IMR-90 (cell line): ENCODE results near the gene LIPK. TPM values are rescaled to one million over a fixed set of nuclear protein-coding genes. Genes with fewer than 3 reads are reported as not detected.

Experiments
- ATAC-seq: fragments of 200-7000 bp; cut with Tn5 transposase; 2 replicates; pipeline ENCODE4 v1.9.1; 2020; ENCODE audit warnings: low read depth, mild to moderate bottlenecking, moderate library complexity
- BruUV-seq: library from RNA; stranded (reverse); fragments of 400-500 nt; replicated peaks from 2 replicates; lab custom pipeline; 2021; lab: Mats Ljungman, UMichigan
- CTCF ChIA-PET: fragments of 300-600 bp; formaldehyde crosslinking; extraction: SDS; loops from one replicate; lab custom pipeline; 2021; ENCODE audit warnings: antibody characterized with exemption; lab: Yijun Ruan, JAX
- POLR2A ChIA-PET: fragments of 300-600 bp; sonication (Branson Sonifier 250); formaldehyde crosslinking; loops from one replicate; lab custom pipeline; 2022; ENCODE audit warnings: antibody characterized with exemption; ENCODE audit not compliant: unreplicated experiment; lab: Charles Lee
- DNase-seq: peaks from one replicate; pipeline ENCODE4 v3.0.0; 2013
- H2AFZ ChIP-seq: replicated peaks from 2 replicates; pipeline ENCODE3; 2013; ENCODE audit warnings: low read length, mild to moderate bottlenecking; ENCODE audit not compliant: poor library complexity
- H2AK5ac ChIP-seq: 2 replicates; pipeline ENCODE4 v1.6.1; 2013; ENCODE audit warnings: low read depth, low read length, inconsistent platforms
- H2AK9ac ChIP-seq: replicated peaks from 2 replicates; pipeline ENCODE3; 2013; ENCODE audit warnings: mild to moderate bottlenecking, low read depth, low read length, moderate library complexity; ENCODE audit not compliant: poor library complexity
- H2BK120ac ChIP-seq: 2 replicates; pipeline ENCODE4 v1.6.1; 2013; ENCODE audit warnings: low read depth, low read length, inconsistent platforms
- H2BK15ac ChIP-seq: 3 replicates; pipeline ENCODE4 v1.6.1; 2013; ENCODE audit warnings: low read depth, low read length, inconsistent platforms
- H2BK20ac ChIP-seq: 2 replicates; pipeline ENCODE4 v1.6.1; 2013; ENCODE audit warnings: low read depth, mild to moderate bottlenecking, inconsistent platforms, low read length, moderate library complexity
- H2BK5ac ChIP-seq: 2 replicates; pipeline ENCODE4 v1.6.1; 2013; ENCODE audit warnings: mild to moderate bottlenecking, low read depth, low read length, inconsistent platforms; ENCODE audit not compliant: poor library complexity, severe bottlenecking
- H3K14ac ChIP-seq: replicated peaks from 2 replicates; pipeline ENCODE4 v1.6.1; 2013; ENCODE audit warnings: low read depth, low read length, inconsistent platforms
- H3K18ac ChIP-seq: 2 replicates; pipeline ENCODE4 v1.6.1; 2013; ENCODE audit warnings: low read depth, low read length, control low read depth
- H3K23ac ChIP-seq: 2 replicates; pipeline ENCODE4 v1.6.1; 2013; ENCODE audit warnings: low read depth, low read length, inconsistent platforms
- H3K27ac ChIP-seq: 2 replicates; pipeline ENCODE4 v1.5.1; 2013; ENCODE audit warnings: mild to moderate bottlenecking, control low read depth, low read length; ENCODE audit not compliant: insufficient read depth
- H3K27me3 ChIP-seq: 2 replicates; pipeline ENCODE4 v1.6.1; 2013; ENCODE audit warnings: low read length; ENCODE audit not compliant: control insufficient read depth, insufficient read depth
- H3K36me3 ChIP-seq: 2 replicates; pipeline ENCODE4 v1.6.1; 2013; ENCODE audit warnings: low read length, mixed read lengths; ENCODE audit not compliant: control insufficient read depth, insufficient read depth
- H3K4ac ChIP-seq: 2 replicates; pipeline ENCODE4 v1.6.1; 2013; ENCODE audit warnings: low read depth, low read length, inconsistent platforms
- H3K4me1 ChIP-seq: 2 replicates; pipeline ENCODE4 v1.6.1; 2013; ENCODE audit warnings: low read length, mixed read lengths; ENCODE audit not compliant: control insufficient read depth, insufficient read depth
- H3K4me2 ChIP-seq: 2 replicates; pipeline ENCODE4 v1.6.1; 2013; ENCODE audit warnings: low read depth, mild to moderate bottlenecking, control low read depth, low read length, moderate library complexity
- H3K4me3 ChIP-seq: 2 replicates; pipeline ENCODE4 v1.5.1; 2013; ENCODE audit warnings: low read depth, mild to moderate bottlenecking, control low read depth, low read length, moderate library complexity; ENCODE audit not compliant: insufficient read depth
- H3K56ac ChIP-seq: 2 replicates; pipeline ENCODE4 v1.6.1; 2013; ENCODE audit warnings: low read length, inconsistent platforms; ENCODE audit not compliant: insufficient read depth; ENCODE audit errors: extremely low read depth
- H3K79me1 ChIP-seq, 2 experiments: 2 replicates each; pipeline ENCODE4 v1.6.1; 2013; ENCODE audit warnings: low read length in 2 of 2, inconsistent platforms in 1 of 2, low read depth in 1 of 2
- H3K9ac ChIP-seq: 2 replicates; pipeline ENCODE4 v1.6.1; 2013; ENCODE audit warnings: low read depth, low read length, control low read depth
- H3K9me1 ChIP-seq: 2 replicates; pipeline ENCODE4 v1.6.1; 2013; ENCODE audit warnings: low read length, inconsistent platforms; ENCODE audit not compliant: insufficient read depth
- H3K9me3 ChIP-seq: 2 replicates; pipeline ENCODE4 v1.6.1; 2013; ENCODE audit warnings: low read length; ENCODE audit not compliant: control insufficient read depth, insufficient read depth
- H4K20me1 ChIP-seq: 2 replicates; pipeline ENCODE4 v1.6.1; 2013; ENCODE audit warnings: low read length, inconsistent platforms; ENCODE audit not compliant: insufficient read depth
- H4K5ac ChIP-seq: 2 replicates; pipeline ENCODE4 v1.6.1; 2013; ENCODE audit warnings: mild to moderate bottlenecking, low read depth, low read length, control low read depth
- H4K8ac ChIP-seq, 2 experiments: 2 replicates each; pipeline ENCODE4 v1.6.1; 2013; ENCODE audit warnings: low read depth in 2 of 2, low read length in 2 of 2, control low read depth in 1 of 2, inconsistent platforms in 1 of 2
- H4K91ac ChIP-seq: 2 replicates; pipeline ENCODE4 v1.6.1; 2013; ENCODE audit warnings: low read depth, low read length, inconsistent platforms; ENCODE audit not compliant: insufficient read depth
- BHLHE40 ChIP-seq: fragments of 150-350 bp; IDR thresholded peaks from 2 replicates; pipeline ENCODE4 v1.6.1; 2016; ENCODE audit warnings: mild to moderate bottlenecking, low read depth, low read length
- CEBPB ChIP-seq: IDR thresholded peaks from 2 replicates; pipeline ENCODE4 v1.6.1; 2012; ENCODE audit warnings: low read depth, low read length, improper control_type of control experiment
- FOS ChIP-seq: fragments of 150-350 bp; IDR thresholded peaks from 2 replicates; pipeline ENCODE4 v1.6.1; 2016; ENCODE audit warnings: low read depth, low read length
- MAFK ChIP-seq: IDR thresholded peaks from 2 replicates; pipeline ENCODE4 v1.6.1; 2012; ENCODE audit warnings: low read depth, low read length, improper control_type of control experiment
- MAZ ChIP-seq: IDR thresholded peaks from 2 replicates; pipeline ENCODE4 v1.6.1; 2012; ENCODE audit warnings: low read depth, mild to moderate bottlenecking, low read length, improper control_type of control experiment, moderate library complexity, borderline replicate concordance
- MXI1 ChIP-seq: IDR thresholded peaks from 2 replicates; pipeline ENCODE4 v1.6.1; 2012; ENCODE audit warnings: low read depth, mild to moderate bottlenecking, low read length, moderate library complexity, borderline replicate concordance
- NFE2L2 ChIP-seq: fragments of 150-350 bp; IDR thresholded peaks from 2 replicates; pipeline ENCODE4 v1.6.1; 2016; ENCODE audit warnings: low read depth, mild to moderate bottlenecking, low read length
- POLR2A ChIP-seq: IDR thresholded peaks from 2 replicates; pipeline ENCODE4 v1.6.1; 2012; ENCODE audit warnings: mild to moderate bottlenecking, low read depth, low read length
- RAD21 ChIP-seq: IDR thresholded peaks from 2 replicates; pipeline ENCODE4 v1.6.1; 2012; ENCODE audit warnings: low read length, improper control_type of control experiment
- RCOR1 ChIP-seq: IDR thresholded peaks from 2 replicates; pipeline ENCODE4 v1.6.1; 2012; ENCODE audit warnings: mild to moderate bottlenecking, low read length, improper control_type of control experiment; ENCODE audit not compliant: insufficient replicate concordance
- RFX5 ChIP-seq: IDR thresholded peaks from 2 replicates; pipeline ENCODE4 v1.8.0; 2012; ENCODE audit warnings: low read depth, mild to moderate bottlenecking, low read length, moderate library complexity
- SMC3 ChIP-seq: fragments of 150-350 bp; IDR thresholded peaks from 2 replicates; pipeline ENCODE4 v1.6.1; 2016; ENCODE audit warnings: low read depth, mild to moderate bottlenecking, antibody characterized with exemption, low read length, moderate library complexity
- dilution Hi-C: fragments of 300-500 bp; cut with HindIII; formaldehyde crosslinking; loops from one replicate; pipeline ENCODE4 v1.14.3; 2018; ENCODE audit warnings: low sequenced_read_pairs; ENCODE audit not compliant: unreplicated experiment
- in situ Hi-C: fragments of 300-500 bp; cut with MboI; formaldehyde crosslinking; loops from 3 replicates; pipeline ENCODE4 v1.14.3; 2019; ENCODE audit warnings: low sequenced_read_pairs, inconsistent platforms, mixed read lengths
- intact Hi-C: fragments of 100-400 bp; cut with micrococcal nuclease; formaldehyde crosslinking; loops from 2 replicates; pipeline ENCODE4 v1.10.0; 2022
- polyA plus RNA-seq, 3 experiments: library from polyadenylated mRNA; depleted of rRNA; stranded (reverse); fragments of >200 nt; gene quantifications; 2 replicates each; pipeline ENCODE4 v1.2.3, GENCODE V29; 2012; ENCODE audit warnings: low replicate concordance in 1 of 3
- total RNA-seq: library from RNA; depleted of rRNA; stranded (reverse); fragments of >200 nt; gene quantifications from 2 replicates; pipeline ENCODE4 v1.2.3, GENCODE V29; 2012

LIPK gene
- total and polyA plus RNA-seq, 2 of the 4 experiments (the other 2 are of a cell fraction): not detected

- peaks cover 1% of the 10 kb centered on the region; the same call in 1 of the 2 replicates for H3K27me3 ChIP-seq
- no peak overlapping the region for H2BK120ac ChIP-seq
- H2BK20ac ChIP-seq: no peak overlapping the region
- no peak overlapping the region for H3K18ac ChIP-seq
- in situ Hi-C loops: no loop called here
- no peaks in the 10 kb centered on the region for H3K9me3 ChIP-seq
- H2AK5ac ChIP-seq: no peak overlapping the region
- 0 out of 2 replicates have a peak, but pooled peaks cover 5% of the 10 kb centered on the region for H3K9me1 ChIP-seq
- H3K4me3 ChIP-seq: no peak overlapping the region
- dilution Hi-C loops: no loop called here
- H2AFZ ChIP-seq: no peak overlapping the region
- H3K4me1 ChIP-seq: peaks cover 1% of the 10 kb centered on the region; the same call in 1 of the 2 replicates
- no peak overlapping the region for H4K5ac ChIP-seq
- DNase-seq: no peak
- no peak overlapping the region for H4K8ac ChIP-seq
- no peak overlapping the region for H3K27ac ChIP-seq
- no peak overlapping the region for H2BK5ac ChIP-seq
- H3K14ac ChIP-seq: no peak overlapping the region
- H2BK15ac ChIP-seq: no peak overlapping the region
- no peak overlapping the region for H3K56ac ChIP-seq
- H3K23ac ChIP-seq: no peak overlapping the region
- H4K91ac ChIP-seq: no peak overlapping the region
- POLR2A ChIA-PET: no interaction called here
- H3K79me1 ChIP-seq: no peaks in the 10 kb centered on the region
- H3K9ac ChIP-seq: no peak overlapping the region
- no peak for TF ChIP-seq RAD21
- no peak for TF ChIP-seq MXI1
- no peak for TF ChIP-seq CEBPB
- no peak for TF ChIP-seq BHLHE40
- TF ChIP-seq MAZ: no peak
- no peak for TF ChIP-seq RCOR1
- no peak for TF ChIP-seq RFX5
- TF ChIP-seq MAFK: no peak
- no peak for TF ChIP-seq NFE2L2
- no peak for TF ChIP-seq POLR2A
- TF ChIP-seq FOS: no peak
- TF ChIP-seq SMC3: no peak
- no peak overlapping the region for H3K4me2 ChIP-seq
- H2AK9ac ChIP-seq: no peak overlapping the region
- intact Hi-C loops: no loop called here
- no peak overlapping the region for H3K4ac ChIP-seq
- no TSS peak for BruUV-seq
- no peaks in the 10 kb centered on the region for H4K20me1 ChIP-seq
- CTCF ChIA-PET: interaction anchor here (1.2 kb wide), 1 partner anchor 8 kb away, joined by 3 read pairs; no protein-coding TSS in a partner anchor
- ATAC-seq: no peak
- no peaks in the 10 kb centered on the region for H3K36me3 ChIP-seq
Observed at GRCh38 chr10:88788924-88789323, 82.9 kb downstream of the LIPK start.
